NCI-H2107 treated with DMSO at 0.1 percent for 48 hours (cell line): ENCODE results near the gene COX4I2.
"Not testable (repeated sequence)": the region's sequence is repeated elsewhere in the genome, so short reads cannot be mapped to it uniquely, and the experiment has no call there.

Source experiments
- DNase-seq: peaks from one replicate; lab custom pipeline; 2025; ENCODE audit not compliant: unreplicated experiment; lab: John Stamatoyannopoulos, UW

COX4I2 gene

DNA sequence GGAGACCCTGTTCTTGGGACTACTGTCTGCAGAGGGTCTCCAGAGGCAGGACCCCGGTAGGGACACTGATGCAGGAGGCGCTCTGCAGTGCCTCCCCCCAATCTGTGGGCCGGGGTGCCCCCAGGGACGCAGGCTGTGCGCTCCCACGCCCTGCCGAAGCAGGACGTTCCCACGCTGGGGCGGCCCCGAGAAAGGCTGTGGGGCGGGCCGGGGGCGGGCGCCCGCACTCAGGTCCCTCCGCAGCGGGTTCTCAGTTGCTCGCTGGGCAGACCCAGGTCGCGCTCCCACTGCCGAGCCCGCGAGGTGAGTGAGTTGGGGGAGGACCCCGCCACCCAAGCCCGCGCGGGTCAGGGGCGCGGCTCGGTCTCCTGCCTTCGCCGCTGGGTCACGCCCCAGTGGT, at the start of gene COX4I2:
Gene COX4I2, plus strand, starts transcription at position 253 of the 400 bp plus-strand sequence. CDS start 1,106 bp downstream, outside the sequence.
- DNase-seq, result no peak

DNA sequence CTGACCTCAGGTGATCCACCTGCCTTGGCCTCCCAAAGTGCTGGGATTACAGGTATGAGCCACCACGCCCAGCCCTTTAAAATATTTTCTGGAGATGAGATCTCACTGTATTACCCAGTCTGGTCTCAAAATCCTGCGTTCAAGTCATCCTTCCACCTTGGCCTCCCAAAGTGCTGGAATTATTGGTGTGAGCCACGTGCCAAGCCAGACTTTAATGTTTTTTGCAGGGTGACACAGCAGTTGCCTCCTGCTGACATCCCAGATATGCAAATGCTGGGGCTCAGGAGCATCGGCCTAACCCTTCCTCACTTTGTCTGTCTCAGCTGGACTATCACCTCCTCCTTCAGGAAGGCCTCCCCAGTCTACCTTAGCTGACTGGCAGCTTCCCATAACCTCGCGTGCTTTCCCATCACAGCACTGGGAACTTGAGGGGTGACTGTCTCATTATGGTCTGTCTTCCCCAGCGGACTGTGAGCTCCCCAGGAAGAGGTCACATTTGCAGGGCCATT, 46.9 kb upstream of the COX4I2 start:
- no peak for DNase-seq

DNA sequence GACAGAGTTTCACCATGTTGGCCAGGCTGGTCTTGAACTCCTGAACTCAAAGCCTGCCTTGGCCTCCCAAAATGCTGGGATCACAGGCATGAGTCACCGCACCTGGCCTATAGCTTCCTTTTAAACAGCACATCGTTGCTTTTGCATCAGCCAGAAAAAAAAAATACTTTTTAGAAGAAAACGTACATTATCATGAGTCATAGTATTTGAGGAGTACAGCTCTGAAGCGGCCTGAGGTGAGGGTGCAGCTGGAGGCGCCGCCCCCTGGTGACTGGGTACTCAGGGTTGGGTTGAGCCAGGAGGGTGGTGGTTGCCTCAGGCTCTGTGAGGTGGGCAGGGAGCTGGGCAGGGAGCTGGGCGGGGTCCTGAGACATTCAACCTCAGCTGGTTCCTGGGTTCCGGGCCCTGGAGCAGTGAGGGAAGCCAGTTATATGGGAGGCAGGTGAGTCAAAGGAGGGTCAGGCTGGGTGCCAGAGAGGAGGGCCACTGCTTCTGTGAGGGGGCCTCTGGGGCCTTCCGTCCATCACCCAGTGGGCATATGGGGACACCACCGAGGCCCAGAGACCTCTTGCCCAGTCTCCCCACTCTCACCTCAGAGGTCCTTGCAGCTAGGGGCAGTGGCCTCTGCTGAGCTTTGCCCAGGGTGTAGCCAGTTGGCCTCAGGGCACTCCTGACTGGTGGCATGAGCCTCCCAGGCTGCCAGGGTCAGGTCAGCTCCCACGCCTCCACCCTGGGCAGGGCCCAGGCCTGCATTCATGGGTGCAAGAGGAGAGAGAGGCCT, 44.3 kb upstream of the COX4I2 start:
- no peak for DNase-seq

DNA sequence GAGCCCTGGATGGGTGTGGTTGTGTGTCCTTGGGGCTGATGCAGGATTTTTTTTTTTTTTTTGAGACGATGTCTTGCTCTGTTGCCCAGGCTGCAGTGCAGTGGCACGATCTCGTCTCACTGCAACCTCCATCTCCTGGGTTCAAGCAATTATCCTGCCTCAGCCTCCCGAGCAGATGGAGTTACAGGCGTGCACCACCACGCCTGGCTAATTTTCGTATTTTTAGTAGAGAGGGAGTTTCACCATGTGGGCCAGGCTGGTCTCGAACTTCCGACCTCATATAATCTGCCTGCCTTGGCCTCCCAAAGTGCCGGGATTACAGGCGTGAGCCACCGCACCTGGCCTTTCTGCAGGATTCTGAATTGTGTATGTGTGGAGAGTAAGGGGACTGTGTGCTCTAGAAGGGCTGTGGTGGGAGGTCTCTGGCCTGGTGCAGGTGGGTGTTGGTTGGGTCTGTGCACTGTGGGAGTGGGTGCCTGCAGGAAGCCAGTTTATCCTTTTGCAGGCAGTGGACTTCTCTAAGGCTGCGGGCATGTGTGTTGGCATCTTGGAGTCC, 43.6 kb upstream of the COX4I2 start:
- DNase-seq, result no peak

DNA sequence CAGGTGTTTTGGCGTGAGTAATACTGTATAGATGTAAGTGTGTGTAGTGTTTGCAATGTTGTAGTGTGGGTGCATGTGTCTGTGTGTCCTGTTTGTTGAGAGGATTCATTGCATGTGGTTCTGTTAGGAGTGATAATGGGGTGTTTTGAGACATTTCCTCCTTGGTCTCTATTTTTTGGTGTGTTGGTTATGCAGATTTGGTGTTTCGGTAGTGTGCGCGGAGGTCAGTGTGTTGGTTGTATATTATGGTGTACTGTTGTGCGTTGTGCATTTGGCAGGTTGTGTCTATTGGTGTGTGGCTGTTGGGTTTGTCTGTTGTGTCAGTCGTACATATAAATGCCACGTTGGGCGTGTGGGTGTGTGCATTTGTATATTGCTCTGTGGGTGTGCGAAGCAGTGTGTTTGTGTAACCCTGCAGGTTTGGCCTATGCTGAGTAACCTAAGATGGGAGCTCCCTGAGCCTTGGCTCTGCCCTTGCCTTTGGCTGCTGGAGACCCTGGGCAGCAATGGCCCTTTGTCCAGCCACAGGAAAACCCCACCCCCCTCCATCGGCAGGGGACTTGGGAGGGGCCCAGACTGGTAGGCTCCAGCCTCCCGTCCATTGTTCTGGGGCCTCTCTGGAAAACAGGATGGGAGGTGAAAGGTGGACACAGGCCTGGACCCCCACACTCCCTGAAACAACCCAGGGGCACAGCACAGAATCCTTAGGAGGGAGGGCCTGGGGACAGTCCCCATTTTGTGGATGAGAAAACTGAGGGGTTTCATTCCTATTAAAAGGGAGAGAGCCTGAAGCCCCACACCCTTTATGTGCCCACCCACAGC, 42.9 kb upstream of the COX4I2 start:
- DNase-seq, result no peak

DNA sequence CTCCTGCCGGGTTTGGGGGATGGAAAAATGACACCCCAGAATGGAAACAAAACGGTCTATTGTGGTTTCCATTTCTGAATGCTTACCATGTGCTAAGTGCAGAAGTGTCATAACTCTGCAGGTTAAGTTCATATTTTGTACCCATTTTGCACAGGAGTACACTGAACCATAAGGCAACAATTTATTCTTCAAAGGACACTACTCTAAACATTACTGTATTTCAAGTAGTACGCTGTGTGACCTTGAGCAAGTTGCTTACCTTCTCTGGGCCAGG, 42.4 kb upstream of the COX4I2 start:
- DNase-seq, result no peak

DNA sequence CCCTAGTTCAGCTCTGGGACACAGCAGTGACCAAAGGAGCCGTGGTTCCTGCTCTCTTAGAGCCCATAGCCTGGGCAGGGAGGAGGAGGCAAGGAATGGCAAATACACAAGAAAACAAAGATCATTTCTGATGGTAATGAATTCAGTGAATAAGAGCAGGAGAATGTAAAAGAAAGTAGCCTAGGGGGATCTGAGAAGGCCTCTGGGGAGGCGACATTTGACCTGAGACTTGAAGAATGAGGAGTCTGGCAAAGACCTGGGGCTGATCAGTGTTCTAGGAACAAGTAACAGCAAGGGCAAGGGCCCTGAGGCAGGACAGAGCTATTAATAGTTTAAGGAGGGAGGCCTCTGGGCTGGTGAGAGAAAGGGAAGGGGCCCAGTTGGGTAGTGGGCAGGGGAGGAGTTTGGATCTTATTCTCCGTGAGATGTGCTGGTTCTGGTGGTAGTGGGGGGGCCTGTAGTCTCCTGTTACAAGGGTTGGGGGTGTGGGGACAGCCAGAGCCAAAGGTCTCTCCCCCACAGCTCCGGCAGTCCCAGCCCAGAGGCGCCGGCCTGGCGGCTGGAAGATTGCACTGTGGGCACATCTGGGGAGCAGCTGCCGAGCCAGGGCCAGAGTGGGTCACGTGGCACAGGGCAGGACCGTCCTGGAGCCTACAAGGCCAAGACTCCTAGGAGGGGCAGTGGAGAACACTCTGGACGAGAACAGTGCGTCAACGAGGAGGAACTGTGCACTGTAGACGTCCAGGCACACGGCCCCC, 41.9 kb upstream of the COX4I2 start:
- no peak for DNase-seq

DNA sequence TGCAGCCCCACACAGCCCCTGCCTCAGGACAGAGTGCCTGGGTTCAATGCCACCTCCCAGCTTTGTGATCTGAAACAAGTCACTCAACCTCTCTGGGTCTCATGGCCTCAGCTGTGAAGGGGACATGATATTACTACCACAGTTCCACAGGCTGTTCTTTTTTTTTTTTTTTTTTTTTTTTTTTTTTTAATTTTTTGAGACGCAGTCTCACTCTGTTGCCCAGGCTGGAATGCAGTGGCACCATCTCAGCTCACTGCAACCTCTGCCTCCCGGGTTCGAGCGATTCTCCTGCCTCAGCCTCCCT, 41.3 kb upstream of the COX4I2 start:
- DNase-seq, result not testable (repeated sequence)

DNA sequence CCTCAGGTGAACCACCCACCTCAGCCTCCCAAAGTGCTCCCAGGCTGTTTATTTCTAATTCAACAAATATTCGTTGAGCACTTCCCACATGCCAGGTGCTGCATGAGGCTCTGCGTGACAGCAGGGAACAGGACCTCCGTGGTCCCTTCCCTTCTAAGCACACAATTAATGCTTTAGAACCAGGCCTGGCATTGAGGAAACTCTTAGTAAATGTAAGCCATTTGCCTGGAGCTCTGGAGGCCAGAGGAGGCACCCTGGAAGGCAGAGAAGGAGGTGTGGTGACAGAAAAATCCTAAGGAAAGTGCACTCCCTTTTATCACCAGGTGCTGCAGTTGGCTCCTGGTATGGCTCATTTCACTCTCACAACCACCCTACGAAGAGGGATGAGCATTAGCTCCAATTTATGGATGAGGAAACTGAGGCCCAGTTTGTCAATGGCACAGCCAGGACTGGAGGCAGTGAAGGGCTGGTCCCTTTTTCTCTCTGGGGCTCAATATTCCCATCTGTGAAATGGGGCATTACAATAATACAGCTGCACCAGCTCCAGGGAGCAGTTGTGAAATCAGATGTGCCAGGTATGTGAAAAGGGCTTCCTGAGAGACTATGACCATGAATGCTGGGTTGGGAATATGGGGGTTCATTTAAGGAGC, 40.8 kb upstream of the COX4I2 start:
- DNase-seq, result no peak

DNA sequence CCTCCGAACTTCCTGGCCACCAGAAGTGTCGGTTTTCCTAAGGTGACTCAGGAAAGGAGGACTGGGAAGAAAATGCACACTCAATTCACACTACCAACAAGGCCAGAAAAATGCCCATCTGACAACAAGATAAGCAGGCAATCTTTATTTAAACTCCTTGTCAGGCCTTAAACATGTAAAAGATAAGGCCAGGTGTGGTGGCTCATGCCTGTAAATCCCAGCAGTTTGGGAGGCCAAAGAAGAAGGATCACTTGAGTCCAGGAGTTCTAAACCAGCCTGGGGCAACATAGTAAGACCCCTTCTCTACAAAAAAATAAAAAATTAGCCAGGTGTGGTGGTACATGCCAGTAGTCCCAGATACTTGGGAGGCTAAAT, 40.2 kb upstream of the COX4I2 start:
- no peak for DNase-seq

DNA sequence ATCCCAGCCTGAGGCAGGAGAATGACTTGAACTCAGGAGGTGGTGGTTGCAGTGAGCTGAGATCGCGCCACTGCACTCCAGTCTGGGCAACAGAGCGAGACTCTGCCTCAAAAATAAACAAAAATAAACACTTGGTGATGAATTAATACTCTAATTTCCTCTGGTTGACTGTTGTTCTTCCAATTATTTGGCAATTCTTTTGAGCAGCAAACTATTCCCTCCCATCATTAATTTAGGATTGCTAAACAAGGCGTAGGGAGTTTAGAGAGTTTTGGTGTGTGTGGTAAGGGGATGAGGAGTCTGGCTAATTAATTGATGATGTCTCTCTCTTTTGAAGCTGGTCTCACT, 35.3 kb upstream of the COX4I2 start:
- DNase-seq, result no peak

DNA sequence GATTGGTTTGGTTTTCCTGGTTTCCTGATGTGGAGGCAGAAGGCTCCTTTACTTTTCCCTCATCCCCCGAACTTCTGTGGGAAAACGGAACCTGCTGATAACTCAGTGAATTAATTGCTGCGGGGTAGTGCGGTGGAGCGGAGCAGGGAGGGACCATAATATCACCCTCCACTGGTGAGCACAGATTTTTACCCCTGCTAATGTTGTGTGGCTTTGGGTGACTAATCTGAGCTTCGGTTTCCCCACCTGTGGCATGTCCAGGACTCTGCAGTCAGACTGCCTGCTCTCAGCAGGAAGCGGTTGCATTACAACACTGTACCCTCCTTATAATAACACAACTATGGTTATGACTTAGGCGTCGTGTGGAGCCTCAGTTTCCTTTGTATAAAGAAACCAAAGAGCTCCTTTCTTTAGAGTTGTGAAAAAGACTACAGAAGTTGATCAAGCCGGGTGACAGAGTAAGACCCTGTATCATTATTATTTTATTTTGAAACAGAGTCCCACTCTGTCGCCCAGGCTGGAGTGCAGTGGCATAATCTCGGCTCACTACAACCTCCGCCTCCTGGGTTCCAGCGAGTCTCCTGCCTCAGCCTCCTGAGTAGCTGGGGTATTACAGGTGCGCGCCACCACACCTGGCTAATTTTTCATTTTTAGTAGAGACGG, 34.8 kb upstream of the COX4I2 start:
- no peak for DNase-seq

DNA sequence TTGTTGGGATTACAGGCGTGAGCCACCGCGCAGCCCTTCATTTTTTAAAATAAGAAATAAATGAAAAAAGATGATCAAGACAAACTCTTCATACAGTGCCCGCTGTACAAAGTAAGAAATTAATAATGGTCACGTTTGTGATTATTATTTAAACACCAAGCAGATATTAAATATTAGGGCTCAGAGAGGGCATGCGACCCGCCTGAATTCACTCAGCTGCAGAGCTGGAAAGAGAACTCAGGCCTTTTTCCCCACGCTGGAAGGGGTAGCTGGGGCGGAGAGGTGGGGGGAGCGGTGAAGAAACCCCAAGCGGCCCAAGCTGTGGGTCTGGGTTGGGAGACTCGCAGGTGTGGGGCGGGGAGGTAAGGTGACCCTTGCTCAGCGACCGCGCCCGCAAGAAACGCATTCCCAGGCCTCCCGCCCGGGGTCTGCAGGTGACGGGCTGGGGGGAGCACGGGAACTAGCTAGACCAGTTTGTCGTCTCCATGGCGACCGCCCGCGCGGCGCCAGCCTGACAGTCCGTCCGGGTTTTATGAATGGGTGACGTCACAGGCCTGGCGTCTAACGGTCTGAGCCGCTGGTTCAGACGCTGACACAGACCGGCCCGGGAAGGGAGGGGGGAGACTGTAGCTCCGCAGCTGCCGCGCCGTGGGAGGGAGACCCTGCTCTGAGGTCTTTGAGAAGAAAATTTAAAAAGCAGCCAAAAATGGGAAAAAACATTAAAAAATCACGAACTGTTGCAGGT, 33.7 kb upstream of the COX4I2 start:
- peak; percentile 89 for DNase-seq

DNA sequence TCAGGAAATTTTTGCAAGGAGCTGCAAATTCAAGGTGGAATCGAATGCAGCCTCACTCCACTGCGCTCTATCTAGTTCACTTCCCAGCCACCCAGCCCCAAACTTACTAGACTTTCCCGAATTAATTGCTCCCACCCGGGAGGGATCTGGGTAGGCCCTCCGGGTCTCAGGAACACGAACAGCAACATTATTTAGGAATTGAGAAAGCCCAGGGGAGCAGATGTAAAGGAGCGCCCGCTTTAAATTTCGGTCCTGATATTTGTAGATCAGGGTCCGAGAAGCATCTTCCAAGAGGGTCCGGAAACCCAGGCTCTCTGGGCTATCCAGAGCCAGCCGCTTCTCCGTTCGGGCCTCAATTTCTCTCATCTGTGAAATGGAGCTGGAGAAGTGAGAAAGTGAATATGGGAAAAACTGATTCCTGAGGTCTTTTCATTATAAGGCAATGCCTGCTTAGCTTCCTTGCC, 33.1 kb upstream of the COX4I2 start:
- DNase-seq, result no peak

DNA sequence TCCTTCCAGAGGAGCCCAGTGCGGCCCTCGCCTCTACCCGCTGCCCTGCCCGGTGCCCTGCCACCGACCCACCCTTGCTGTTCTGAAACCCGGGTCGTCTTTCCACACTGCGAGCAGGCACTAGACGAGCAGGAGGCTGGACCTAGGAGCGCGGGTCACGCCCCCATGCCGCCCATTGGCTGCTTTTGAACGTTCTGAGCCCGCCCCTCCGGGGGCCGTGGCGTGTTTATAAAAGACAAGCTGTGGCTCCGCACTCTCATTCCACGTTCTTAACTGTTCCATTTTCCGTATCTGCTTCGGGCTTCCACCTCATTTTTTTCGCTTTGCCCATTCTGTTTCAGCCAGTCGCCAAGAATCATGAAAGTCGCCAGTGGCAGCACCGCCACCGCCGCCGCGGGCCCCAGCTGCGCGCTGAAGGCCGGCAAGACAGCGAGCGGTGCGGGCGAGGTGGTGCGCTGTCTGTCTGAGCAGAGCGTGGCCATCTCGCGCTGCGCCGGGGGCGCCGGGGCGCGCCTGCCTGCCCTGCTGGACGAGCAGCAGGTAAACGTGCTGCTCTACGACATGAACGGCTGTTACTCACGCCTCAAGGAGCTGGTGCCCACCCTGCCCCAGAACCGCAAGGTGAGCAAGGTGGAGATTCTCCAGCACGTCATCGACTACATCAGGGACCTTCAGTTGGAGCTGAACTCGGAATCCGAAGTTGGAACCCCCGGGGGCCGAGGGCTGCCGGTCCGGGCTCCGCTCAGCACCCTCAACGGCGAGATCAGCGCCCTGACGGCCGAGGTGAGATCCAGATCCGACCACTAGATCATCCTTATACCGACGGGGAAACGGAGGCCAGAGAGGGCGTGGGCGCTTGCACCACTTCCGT, 32.4 kb upstream of the COX4I2 start, which contains the start of gene ID1:
Gene ID1, plus strand, starts transcription at position 259 of the 871 bp plus-strand sequence. Its CDS starts 99 bp downstream, at position 358.
- peak; percentile 85 for DNase-seq

DNA sequence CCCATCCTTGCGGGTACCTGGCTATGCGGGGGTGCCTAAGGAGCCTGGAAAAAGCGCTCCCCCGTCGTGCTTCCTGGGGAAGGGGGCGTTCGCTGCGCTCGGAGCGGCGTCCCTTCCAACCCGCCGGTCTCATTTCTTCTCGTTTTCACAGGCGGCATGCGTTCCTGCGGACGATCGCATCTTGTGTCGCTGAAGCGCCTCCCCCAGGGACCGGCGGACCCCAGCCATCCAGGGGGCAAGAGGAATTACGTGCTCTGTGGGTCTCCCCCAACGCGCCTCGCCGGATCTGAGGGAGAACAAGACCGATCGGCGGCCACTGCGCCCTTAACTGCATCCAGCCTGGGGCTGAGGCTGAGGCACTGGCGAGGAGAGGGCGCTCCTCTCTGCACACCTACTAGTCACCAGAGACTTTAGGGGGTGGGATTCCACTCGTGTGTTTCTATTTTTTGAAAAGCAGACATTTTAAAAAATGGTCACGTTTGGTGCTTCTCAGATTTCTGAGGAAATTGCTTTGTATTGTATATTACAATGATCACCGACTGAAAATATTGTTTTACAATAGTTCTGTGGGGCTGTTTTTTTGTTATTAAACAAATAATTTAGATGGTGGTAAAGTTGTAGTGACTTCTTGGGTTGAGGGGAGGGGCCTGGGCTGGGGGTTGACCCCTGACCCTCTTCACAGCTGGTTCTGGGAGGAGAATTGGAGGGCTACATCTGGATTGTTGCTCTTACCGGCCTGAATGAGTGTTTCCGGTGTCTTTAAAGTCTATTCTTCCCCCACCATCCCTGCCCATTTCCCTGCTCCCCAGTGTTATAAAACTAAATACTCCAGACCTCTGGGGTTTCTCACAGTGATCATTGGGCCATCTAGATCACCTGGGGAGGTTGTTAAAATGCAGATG, 31.6 kb upstream of the COX4I2 start:
- no peak for DNase-seq

DNA sequence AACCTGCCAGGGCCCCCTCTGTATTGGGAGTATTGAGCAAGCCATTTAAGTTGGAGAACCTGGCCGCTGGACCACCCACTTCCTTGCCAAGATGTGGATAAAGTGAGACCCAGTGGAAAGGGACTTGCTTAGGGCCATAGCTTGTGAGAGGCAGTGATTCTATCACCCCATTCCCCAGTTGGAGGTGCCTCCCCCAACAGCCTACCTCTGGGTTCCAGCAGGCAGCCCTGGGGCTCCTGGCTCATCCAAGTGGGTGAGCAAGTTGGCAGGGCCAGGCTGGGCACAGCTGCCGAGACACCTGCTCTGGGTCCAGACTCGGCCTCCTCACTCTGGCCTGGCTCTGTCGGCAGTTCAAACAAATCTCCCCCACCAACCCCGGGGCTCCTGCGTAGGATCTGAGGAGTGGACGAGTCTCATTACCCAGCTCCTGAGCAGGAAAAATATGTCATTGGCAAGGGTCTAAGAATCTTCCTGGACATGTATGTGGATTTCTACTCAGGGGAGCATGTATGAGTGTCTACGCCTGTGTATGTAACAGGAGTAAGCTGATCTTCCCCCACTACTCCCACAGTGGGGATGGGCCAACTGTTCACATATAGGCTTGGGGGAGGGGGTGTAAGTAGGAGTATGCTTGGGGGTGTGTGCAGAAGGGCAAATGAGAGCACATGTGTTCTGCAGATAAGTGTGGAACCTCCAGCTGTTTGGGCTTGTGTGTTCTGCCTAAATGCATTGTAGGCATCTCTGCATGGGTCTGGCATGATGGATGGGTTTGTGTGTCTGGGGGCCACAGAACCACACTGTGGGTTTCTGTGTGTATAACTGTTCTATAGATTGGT, 30.7 kb upstream of the COX4I2 start:
- no peak for DNase-seq
